Measurements from ENCODE around the gene SNRPD2.

The SNRPD2 gene

DNA sequence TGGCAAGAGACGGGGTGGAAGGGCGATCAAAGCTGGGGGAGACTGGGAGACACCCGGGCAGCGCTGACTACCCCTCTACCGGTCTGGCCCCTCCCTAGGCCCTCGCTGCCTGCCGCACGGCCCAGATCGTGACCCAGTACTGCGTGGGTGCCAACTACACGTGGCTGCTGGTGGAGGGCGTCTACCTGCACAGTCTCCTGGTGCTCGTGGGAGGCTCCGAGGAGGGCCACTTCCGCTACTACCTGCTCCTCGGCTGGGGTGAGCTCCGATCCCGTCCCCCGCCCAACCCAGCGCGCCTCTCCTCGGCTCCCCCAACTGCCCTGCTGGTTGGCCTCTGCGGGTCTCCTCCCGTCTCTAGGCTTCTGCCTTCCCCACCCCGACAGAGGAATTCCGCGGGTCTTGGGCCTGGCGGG lies 14.9 kb downstream of the SNRPD2 start:
- Histone ChIP-seq H3K4me3 (ENCODE audit: severe bottlenecking) (peak overlapping the region; percentile 33), H3K4me1 (ENCODE audit: insufficient read depth, poor library complexity, severe bottlenecking) (no peaks in the 10 kb centered on the region)
- no peak for DNase-seq (ENCODE audit: low spot score)

DNA sequence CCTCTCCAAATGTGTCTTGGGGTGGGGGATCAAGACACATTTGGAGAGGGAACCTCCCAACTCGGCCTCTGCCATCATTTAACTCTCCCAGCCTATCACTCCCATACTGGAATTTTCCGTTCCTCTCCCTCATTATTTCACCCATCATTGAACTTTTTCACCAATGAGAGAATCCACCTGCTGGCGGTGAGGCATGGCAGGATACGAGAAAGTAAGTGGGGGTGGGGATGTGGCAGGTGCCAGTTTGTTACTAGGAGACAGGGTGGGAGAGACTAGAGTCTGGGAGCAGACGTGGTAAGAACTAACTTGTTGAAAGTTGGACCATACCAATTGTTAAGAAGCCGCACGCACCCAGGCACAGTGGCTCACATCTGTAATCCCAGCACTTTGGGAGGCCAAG lies 16.8 kb downstream of the SNRPD2 start:
- Histone ChIP-seq H3K27ac (ENCODE audit: poor library complexity, severe bottlenecking) (no peak overlapping the region), H3K4me3 (ENCODE audit: severe bottlenecking) (no peak overlapping the region), H3K4me1 (ENCODE audit: insufficient read depth, poor library complexity, severe bottlenecking) (no peaks in the 10 kb centered on the region), H3K27me3 (ENCODE audit: insufficient read depth, poor library complexity, severe bottlenecking) (no peaks in the 10 kb centered on the region), H3K9me3 (ENCODE audit: severe bottlenecking) (no peaks in the 10 kb centered on the region), H3K36me3 (ENCODE audit: low read depth) (no peaks in the 10 kb centered on the region)
- DNase-seq (ENCODE audit: low spot score) = no peak
- TF ChIP-seq, protein P1, sequence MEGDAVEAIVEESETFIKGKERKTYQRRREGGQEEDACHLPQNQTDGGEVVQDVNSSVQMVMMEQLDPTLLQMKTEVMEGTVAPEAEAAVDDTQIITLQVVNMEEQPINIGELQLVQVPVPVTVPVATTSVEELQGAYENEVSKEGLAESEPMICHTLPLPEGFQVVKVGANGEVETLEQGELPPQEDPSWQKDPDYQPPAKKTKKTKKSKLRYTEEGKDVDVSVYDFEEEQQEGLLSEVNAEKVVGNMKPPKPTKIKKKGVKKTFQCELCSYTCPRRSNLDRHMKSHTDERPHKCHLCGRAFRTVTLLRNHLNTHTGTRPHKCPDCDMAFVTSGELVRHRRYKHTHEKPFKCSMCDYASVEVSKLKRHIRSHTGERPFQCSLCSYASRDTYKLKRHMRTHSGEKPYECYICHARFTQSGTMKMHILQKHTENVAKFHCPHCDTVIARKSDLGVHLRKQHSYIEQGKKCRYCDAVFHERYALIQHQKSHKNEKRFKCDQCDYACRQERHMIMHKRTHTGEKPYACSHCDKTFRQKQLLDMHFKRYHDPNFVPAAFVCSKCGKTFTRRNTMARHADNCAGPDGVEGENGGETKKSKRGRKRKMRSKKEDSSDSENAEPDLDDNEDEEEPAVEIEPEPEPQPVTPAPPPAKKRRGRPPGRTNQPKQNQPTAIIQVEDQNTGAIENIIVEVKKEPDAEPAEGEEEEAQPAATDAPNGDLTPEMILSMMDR (IDR thresholded peaks at IDR 0.05; ENCODE audit: poor library complexity, severe bottlenecking) = no peak
- no peak for ATAC-seq (ENCODE audit: low read depth)

More for the DNA sequence above, 14.9 kb downstream of the SNRPD2 start:
- TF ChIP-seq, protein P1 (IDR thresholded peaks at IDR 0.05; ENCODE audit: poor library complexity, severe bottlenecking) = no peak
- Histone ChIP-seq H3K27ac (ENCODE audit: poor library complexity, severe bottlenecking) (no peak overlapping the region), H3K9me3 (ENCODE audit: severe bottlenecking) (no peaks in the 10 kb centered on the region), H3K27me3 (ENCODE audit: insufficient read depth, poor library complexity, severe bottlenecking) (no peaks in the 10 kb centered on the region), H3K36me3 (ENCODE audit: low read depth) (no peaks in the 10 kb centered on the region)
- peak; percentile 14 for ATAC-seq (ENCODE audit: low read depth)

DNA sequence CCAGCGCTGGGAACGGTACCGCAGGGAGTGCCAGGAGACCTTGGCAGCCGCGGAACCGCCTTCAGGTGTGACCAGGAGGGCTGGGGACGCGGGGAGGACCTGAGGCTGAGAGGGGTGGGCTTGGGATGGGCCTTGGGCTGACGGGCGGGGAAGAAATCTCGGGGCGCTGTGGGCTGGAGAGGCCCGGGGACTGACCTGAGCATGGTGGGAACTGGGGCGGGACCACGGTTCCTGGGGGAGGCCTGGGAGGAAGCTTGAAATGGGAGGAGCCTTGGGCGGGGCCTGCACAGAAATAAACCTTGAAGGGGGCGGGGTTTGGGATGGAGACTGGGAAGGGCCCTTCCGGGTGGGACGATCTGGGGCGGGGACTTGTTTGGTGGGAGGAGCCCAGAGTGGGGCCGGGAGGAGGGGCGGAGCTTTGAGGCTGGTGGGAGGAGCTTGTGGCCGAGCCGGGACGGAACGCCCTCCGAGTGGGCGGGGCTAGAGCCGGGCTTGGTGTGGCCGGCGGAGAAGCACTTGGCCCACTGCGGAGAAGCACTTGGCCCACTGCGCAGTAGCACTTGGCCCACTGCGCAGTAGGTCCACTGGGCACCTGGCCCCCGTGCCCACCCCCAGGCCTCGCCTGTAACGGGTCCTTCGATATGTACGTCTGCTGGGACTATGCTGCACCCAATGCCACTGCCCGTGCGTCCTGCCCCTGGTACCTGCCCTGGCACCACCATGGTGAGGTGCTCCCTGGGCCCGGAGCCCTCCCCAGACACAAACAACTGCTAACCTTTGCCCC lies 20.9 kb downstream of the SNRPD2 start:
- DNase-seq (ENCODE audit: low spot score) (peak; percentile 85), ATAC-seq (ENCODE audit: low read depth) (peak; percentile 46)
- Histone ChIP-seq H3K9me3 (ENCODE audit: severe bottlenecking) (no peaks in the 10 kb centered on the region), H3K36me3 (ENCODE audit: low read depth) (no peaks in the 10 kb centered on the region), H3K4me3 (ENCODE audit: severe bottlenecking) (no peak overlapping the region), H3K27me3 (ENCODE audit: insufficient read depth, poor library complexity, severe bottlenecking) (no peaks in the 10 kb centered on the region), H3K27ac (ENCODE audit: poor library complexity, severe bottlenecking) (no peak overlapping the region), H3K4me1 (ENCODE audit: insufficient read depth, poor library complexity, severe bottlenecking) (peaks cover 6% of the 10 kb centered on the region)
- TF ChIP-seq, protein P1 (IDR thresholded peaks at IDR 0.05; ENCODE audit: poor library complexity, severe bottlenecking) = no peak

DNA sequence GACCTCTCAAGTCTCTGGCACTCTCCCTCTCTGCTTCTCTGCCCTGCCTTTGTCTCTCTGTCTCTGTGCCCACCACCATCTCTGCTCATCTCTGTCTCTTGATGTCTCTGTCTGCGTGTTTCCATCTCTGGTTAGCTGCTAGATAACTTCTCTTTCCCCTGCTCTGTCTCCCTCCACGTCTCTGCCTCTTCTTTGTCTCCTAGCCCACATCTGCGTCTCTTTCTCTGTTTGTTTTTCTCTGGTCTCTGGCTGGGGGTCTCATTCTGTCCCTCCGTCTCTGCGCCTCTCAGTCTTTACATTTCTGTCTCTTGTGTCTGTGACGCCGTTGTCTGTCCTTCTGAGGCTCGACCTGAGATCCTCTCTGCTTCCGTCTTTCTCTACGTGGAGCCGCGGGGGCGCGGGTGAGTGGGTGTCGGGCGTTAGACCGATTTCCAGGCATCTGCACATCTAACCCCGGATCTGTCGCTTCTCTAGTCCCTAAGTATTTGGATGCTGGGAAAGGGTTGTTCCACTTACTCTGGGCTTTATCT lies 23.3 kb downstream of the SNRPD2 start:
- no peak overlapping the region for H3K27ac ChIP-seq (ENCODE audit: poor library complexity, severe bottlenecking)
- DNase-seq (ENCODE audit: low spot score) = no peak
- H3K9me3 ChIP-seq (ENCODE audit: severe bottlenecking) = no peaks in the 10 kb centered on the region
- ATAC-seq (ENCODE audit: low read depth) = no peak
- H3K4me3 ChIP-seq (ENCODE audit: severe bottlenecking) = peak overlapping the region; percentile 16
- H3K27me3 ChIP-seq (ENCODE audit: insufficient read depth, poor library complexity, severe bottlenecking) = no peaks in the 10 kb centered on the region
- H3K36me3 ChIP-seq (ENCODE audit: low read depth) = no peaks in the 10 kb centered on the region
- TF ChIP-seq, protein P1 (IDR thresholded peaks at IDR 0.05; ENCODE audit: poor library complexity, severe bottlenecking) = no peak
- H3K4me1 ChIP-seq (ENCODE audit: insufficient read depth, poor library complexity, severe bottlenecking) = peaks cover 6% of the 10 kb centered on the region

All from RWPE2 (cell line).